ENCODE results near the gene PTPRU.

- TF ChIP-seq CTCF (IDR thresholded peaks at IDR 0.05) (no peak), POLR2A (IDR thresholded peaks at IDR 0.05) (no peak)
These were observed 121.1 kb downstream of the PTPRU start for GRCh38 chr1:29357452-29357851.

All from upper lobe of left lung (tissue), 4 donors.